ENCODE data around the gene SH3PXD2A. TPM values are rescaled to one million over a fixed set of nuclear protein-coding genes. Genes with fewer than 3 reads are reported as not detected.
A peak's percentile ranks its signal among the peaks of the same experiment; 100 is the strongest.

The SH3PXD2A gene
- total RNA-seq, 4 donors from 2014 or later = 6.2 to 16.8 (median 11.4) TPM

- H3K9me3 ChIP-seq = no peaks in the 10 kb centered on the region
- DNase-seq (no peak), ATAC-seq (no peak)
- H3K36me3 ChIP-seq = no peaks in the 10 kb centered on the region
- TF ChIP-seq CTCF (IDR thresholded peaks at IDR 0.05 in 4 of 5, conservative IDR thresholded peaks at IDR 0.05 in 1 of 5) (no peak), POLR2A (IDR thresholded peaks at IDR 0.05) (no peak)
- H3K4me1 ChIP-seq = peaks cover 29 to 42% of the 10 kb centered on the region in 2 donors
- H3K27ac ChIP-seq = peak overlapping the region in 1 of 4 donors; percentile 9
- intact Hi-C loops (cut with DNase I; ENCODE audit: low total_unique reads) = no loop called here
- H3K4me3 ChIP-seq = no peak overlapping the region
- in situ Hi-C loops (cut with MboI; ENCODE audit: low sequenced_read_pairs in 4 of 4) = no loop called here
- H3K27me3 ChIP-seq = no peaks in the 10 kb centered on the region
Observed at GRCh38 chr10:103747193-103747865, 108.0 kb downstream of the SH3PXD2A start.

- ATAC-seq = no peak
Observed at GRCh38 chr10:103746598-103746997, 108.8 kb downstream of the SH3PXD2A start.

GRCh38 chr10:103745341-103746247 lies 109.8 kb downstream of the SH3PXD2A start:
- H3K27ac ChIP-seq = peak overlapping the region; percentile 78 to 87 (median 82)
- TF ChIP-seq CTCF (IDR thresholded peaks at IDR 0.05 in 4 of 5, conservative IDR thresholded peaks at IDR 0.05 in 1 of 5) = no peak
- no peak for TF ChIP-seq POLR2A (IDR thresholded peaks at IDR 0.05)
- no peak overlapping the region for H3K4me3 ChIP-seq
- H3K9me3 ChIP-seq = no peaks in the 10 kb centered on the region
- peak in 1 of 2 donors; percentile 48 for DNase-seq
- no peaks in the 10 kb centered on the region for H3K27me3 ChIP-seq
- H3K4me1 ChIP-seq = peaks cover 22 to 28% of the 10 kb centered on the region in 2 donors
- in situ Hi-C loops (cut with MboI; ENCODE audit: low sequenced_read_pairs in 4 of 4) (no loop called here), intact Hi-C loops (cut with DNase I; ENCODE audit: low total_unique reads) (loop anchor here (2.0 kb wide), 1 partner anchor 27 kb away; no protein-coding TSS in a partner anchor)
- H3K36me3 ChIP-seq = no peaks in the 10 kb centered on the region
- peak; percentile 98 for ATAC-seq

More at GRCh38 chr10:103746598-103746997, 108.8 kb downstream of the SH3PXD2A start:
- Histone ChIP-seq H3K4me1 (peaks cover 23 to 35% of the 10 kb centered on the region in 2 donors), H3K27me3 (no peaks in the 10 kb centered on the region), H3K9me3 (no peaks in the 10 kb centered on the region), H3K36me3 (no peaks in the 10 kb centered on the region), H3K4me3 (no peak overlapping the region), H3K27ac (peak overlapping the region in 1 of 4 donors; percentile 80)
- no peak for DNase-seq
- in situ Hi-C loops (cut with MboI; ENCODE audit: low sequenced_read_pairs in 4 of 4) = no loop called here
- TF ChIP-seq CTCF (IDR thresholded peaks at IDR 0.05 in 4 of 5, conservative IDR thresholded peaks at IDR 0.05 in 1 of 5) (no peak), POLR2A (IDR thresholded peaks at IDR 0.05) (no peak)
- intact Hi-C loops (cut with DNase I; ENCODE audit: low total_unique reads) = no loop called here

- DNase-seq (no peak), ATAC-seq (no peak)
- Histone ChIP-seq H3K4me3 (no peak overlapping the region), H3K36me3 (no peaks in the 10 kb centered on the region), H3K27ac (no peak overlapping the region), H3K9me3 (no peaks in the 10 kb centered on the region), H3K4me1 (peaks cover 42 to 45% of the 10 kb centered on the region in 2 donors), H3K27me3 (no peaks in the 10 kb centered on the region)
- no peak for TF ChIP-seq CTCF (IDR thresholded peaks at IDR 0.05 in 4 of 5, conservative IDR thresholded peaks at IDR 0.05 in 1 of 5)
- no peak for TF ChIP-seq POLR2A (IDR thresholded peaks at IDR 0.05)
- in situ Hi-C loops (cut with MboI; ENCODE audit: low sequenced_read_pairs in 4 of 4) (no loop called here), intact Hi-C loops (cut with DNase I; ENCODE audit: low total_unique reads) (no loop called here)
Observed at GRCh38 chr10:103742824-103743223, 112.6 kb downstream of the SH3PXD2A start.

Measured in gastrocnemius medialis (tissue), 4 donors.